HEK293 (cell line): ENCODE data around the gene STX10.

Experiments used
- BCL11A ChIP-seq: fragments of 450-650 bp; formaldehyde crosslinking; IDR thresholded peaks from 2 replicates; pipeline ENCODE4 v1.5.1; 2016; ENCODE audit warnings: low read depth, missing biosample characterization, missing genetic modification characterization
- KLF16 ChIP-seq: fragments of 450-650 bp; formaldehyde crosslinking; IDR thresholded peaks from 2 replicates; pipeline ENCODE4 v1.5.1; 2017; ENCODE audit warnings: missing biosample characterization, missing genetic modification characterization
- MEIS1 ChIP-seq: sonication (generic); formaldehyde crosslinking; IDR thresholded peaks from 2 replicates; pipeline ENCODE4 v1.8.1; 2022; ENCODE audit warnings: missing genetic modification reagents, mild to moderate bottlenecking, borderline replicate concordance
- PATZ1 ChIP-seq: fragments of 450-650 bp; formaldehyde crosslinking; IDR thresholded peaks from 2 replicates; pipeline ENCODE4 v1.5.1; 2016; ENCODE audit warnings: missing biosample characterization, missing genetic modification characterization
- REPIN1 ChIP-seq: fragments of 450-650 bp; formaldehyde crosslinking; IDR thresholded peaks from 2 replicates; pipeline ENCODE4 v1.5.1; 2017; ENCODE audit warnings: missing biosample characterization, missing genetic modification characterization, low read depth
- SCRT2 ChIP-seq: fragments of 450-650 bp; formaldehyde crosslinking; IDR thresholded peaks from 2 replicates; pipeline ENCODE4 v1.5.1; 2016; ENCODE audit warnings: missing biosample characterization, missing genetic modification characterization
- SETDB1 ChIP-seq: IDR thresholded peaks from one replicate; pipeline ENCODE4 v1.6.1; 2017; ENCODE audit warnings: mild to moderate bottlenecking, low read length, moderate library complexity, mixed read lengths; ENCODE audit not compliant: insufficient read length
- SP2 ChIP-seq: fragments of 450-650 bp; formaldehyde crosslinking; IDR thresholded peaks from 2 replicates; pipeline ENCODE4 v1.5.1; 2016; ENCODE audit warnings: missing biosample characterization, missing genetic modification characterization
- TSHZ1 ChIP-seq: fragments of 450-650 bp; formaldehyde crosslinking; IDR thresholded peaks from 2 replicates; pipeline ENCODE4 v1.5.1; 2016; ENCODE audit warnings: missing biosample characterization, missing genetic modification characterization, borderline replicate concordance
- WT1 ChIP-seq: fragments of 450-650 bp; formaldehyde crosslinking; IDR thresholded peaks from 2 replicates; pipeline ENCODE4 v1.5.1; 2016; ENCODE audit warnings: missing biosample characterization, missing genetic modification characterization
- ZNF10 ChIP-seq: fragments of 450-650 bp; formaldehyde crosslinking; IDR thresholded peaks from 2 replicates; pipeline ENCODE4 v1.5.1; 2017; ENCODE audit warnings: missing biosample characterization, missing genetic modification characterization
- ZNF138 ChIP-seq: fragments of 450-650 bp; formaldehyde crosslinking; IDR thresholded peaks from 2 replicates; pipeline ENCODE4 v1.5.1; 2016; ENCODE audit warnings: missing biosample characterization, missing genetic modification characterization, borderline replicate concordance
- ZNF19 ChIP-seq: fragments of 450-650 bp; formaldehyde crosslinking; IDR thresholded peaks from 2 replicates; pipeline ENCODE4; 2016; ENCODE audit warnings: missing biosample characterization, missing genetic modification characterization, low read depth
- ZNF223 ChIP-seq: fragments of 450-650 bp; formaldehyde crosslinking; IDR thresholded peaks from 2 replicates; pipeline ENCODE4 v1.5.1; 2016; ENCODE audit warnings: missing biosample characterization, missing genetic modification characterization
- ZNF23 ChIP-seq: fragments of 450-650 bp; formaldehyde crosslinking; IDR thresholded peaks from 2 replicates; pipeline ENCODE4 v1.5.1; 2016; ENCODE audit warnings: missing biosample characterization, missing genetic modification characterization, borderline replicate concordance
- ZNF24 ChIP-seq: fragments of 450-650 bp; formaldehyde crosslinking; IDR thresholded peaks from 2 replicates; pipeline ENCODE4 v1.5.1; 2016; ENCODE audit warnings: missing biosample characterization, missing genetic modification characterization
- ZNF302 ChIP-seq: fragments of 450-650 bp; formaldehyde crosslinking; IDR thresholded peaks from 2 replicates; pipeline ENCODE4 v1.5.1; 2016; ENCODE audit warnings: missing biosample characterization, missing genetic modification characterization, low read depth
- ZNF416 ChIP-seq: fragments of 450-650 bp; formaldehyde crosslinking; IDR thresholded peaks from 2 replicates; pipeline ENCODE4 v1.5.1; 2016; ENCODE audit warnings: missing biosample characterization, missing genetic modification characterization
- ZNF426 ChIP-seq: fragments of 450-650 bp; formaldehyde crosslinking; IDR thresholded peaks from 2 replicates; pipeline ENCODE4 v1.5.1; 2017; ENCODE audit warnings: missing biosample characterization, missing genetic modification characterization, mild to moderate bottlenecking, inconsistent platforms, moderate library complexity
- ZNF510 ChIP-seq: fragments of 450-650 bp; formaldehyde crosslinking; IDR thresholded peaks from 2 replicates; pipeline ENCODE4 v1.5.1; 2018; ENCODE audit warnings: mild to moderate bottlenecking, missing genetic modification characterization, missing biosample characterization; ENCODE audit not compliant: insufficient replicate concordance
- ZNF558 ChIP-seq: fragments of 450-650 bp; formaldehyde crosslinking; IDR thresholded peaks from 2 replicates; pipeline ENCODE4 v1.5.1; 2016; ENCODE audit warnings: missing biosample characterization, missing genetic modification characterization
- ZNF596 ChIP-seq: fragments of 450-650 bp; IDR thresholded peaks from 2 replicates; pipeline ENCODE4 v1.5.0; 2018; ENCODE audit warnings: missing biosample characterization, mild to moderate bottlenecking, missing genetic modification characterization, moderate library complexity
- ZNF629 ChIP-seq: fragments of 450-650 bp; formaldehyde crosslinking; IDR thresholded peaks from 2 replicates; pipeline ENCODE4 v1.5.1; 2017; ENCODE audit warnings: missing biosample characterization, missing genetic modification characterization
- ZNF704 ChIP-seq: fragments of 450-650 bp; formaldehyde crosslinking; IDR thresholded peaks from 2 replicates; pipeline ENCODE4 v1.5.1; 2016; ENCODE audit warnings: missing biosample characterization, missing genetic modification characterization
- ZNF837 ChIP-seq: fragments of 450-650 bp; formaldehyde crosslinking; IDR thresholded peaks from 2 replicates; pipeline ENCODE4 v1.5.1; 2016; ENCODE audit warnings: missing biosample characterization, missing genetic modification characterization
- ZSCAN18 ChIP-seq: fragments of 450-650 bp; formaldehyde crosslinking; IDR thresholded peaks from 2 replicates; pipeline ENCODE4 v1.5.1; 2016; ENCODE audit warnings: missing biosample characterization, missing genetic modification characterization
- ZSCAN23 ChIP-seq: fragments of 450-650 bp; formaldehyde crosslinking; IDR thresholded peaks from 2 replicates; pipeline ENCODE4 v1.5.1; 2016; ENCODE audit warnings: missing biosample characterization, missing genetic modification characterization
- ZSCAN30 ChIP-seq: fragments of 450-650 bp; IDR thresholded peaks from 2 replicates; pipeline ENCODE4 v1.5.1; 2018; ENCODE audit warnings: missing biosample characterization, mild to moderate bottlenecking, missing genetic modification characterization, moderate library complexity
- TF ChIP-seq, protein P1 (sequence below): fragments of 450-650 bp; formaldehyde crosslinking; IDR thresholded peaks from 2 replicates; pipeline ENCODE4 v1.5.1; 2017; ENCODE audit warnings: missing biosample characterization, mild to moderate bottlenecking, missing genetic modification characterization, moderate library complexity
- TF ChIP-seq, protein P2 (sequence below): fragments of 450-650 bp; formaldehyde crosslinking; IDR thresholded peaks from 2 replicates; pipeline ENCODE4 v1.5.1; 2016; ENCODE audit warnings: missing biosample characterization, missing genetic modification characterization

The STX10 gene

DNA sequence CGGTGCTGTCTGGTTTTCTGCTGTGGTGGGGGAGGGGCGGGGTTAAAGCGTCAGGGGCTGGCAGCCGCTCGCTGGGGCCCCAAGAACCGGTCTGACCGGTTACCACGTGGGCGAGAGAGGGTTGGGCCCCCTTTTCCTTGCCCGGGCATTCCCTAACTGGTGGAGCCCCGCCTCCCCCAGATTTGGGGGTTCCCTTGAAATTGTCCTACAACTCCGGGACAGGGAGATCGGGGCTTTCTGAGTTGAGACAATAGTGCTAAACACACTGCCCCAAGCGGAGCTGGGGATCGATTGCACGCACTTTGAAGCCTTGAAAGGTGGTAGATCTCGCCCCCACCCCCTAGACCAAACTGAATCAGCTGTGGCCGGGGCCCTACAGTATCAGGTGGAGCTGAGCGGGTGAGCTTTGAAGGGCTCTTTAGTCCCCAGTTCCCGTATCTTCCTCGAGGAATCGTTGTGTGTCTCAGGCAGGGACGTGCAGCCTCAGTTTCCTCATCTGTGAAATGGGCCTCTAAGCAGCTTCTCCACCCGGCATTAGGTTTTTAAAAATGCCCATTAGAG is 4.8 kb upstream of the STX10 start (continued):
- TF ChIP-seq ZNF596 (no peak), TSHZ1 (tag by site-specific recombination) (no peak), ZNF302 (tag by site-specific recombination) (no peak), ZNF19 (tag by site-specific recombination) (no peak), ZNF138 (tag by site-specific recombination) (no peak), ZNF223 (tag by site-specific recombination) (no peak), ZNF510 (no peak), ZSCAN18 (tag by site-specific recombination) (no peak), ZNF426 (tag by site-specific recombination) (no peak), ZNF23 (tag by site-specific recombination) (no peak), ZNF416 (tag by site-specific recombination) (no peak), MEIS1 (no peak), BCL11A (no peak), PATZ1 (tag by site-specific recombination) (no peak; the same call in 1 of the 2 replicates), KLF16 (0 out of 2 replicates have a peak, but pooled peaks have one; percentile 33), ZNF629 (tag by site-specific recombination) (peak; percentile 22; the same call in 1 of the 2 replicates), WT1 (tag by site-specific recombination) (no peak), SCRT2 (no peak), ZSCAN23 (no peak), ZNF24 (tag by site-specific recombination) (peak; percentile 42; the same call in 1 of the 2 replicates), SETDB1 (no peak), REPIN1 (no peak), ZNF837 (tag by site-specific recombination) (no peak), ZSCAN30 (tag by site-specific recombination) (no peak), ZNF704 (no peak), SP2 (tag by site-specific recombination) (no peak), ZNF10 (tag by site-specific recombination) (no peak), ZNF558 (tag by site-specific recombination) (0 out of 2 replicates have a peak, but pooled peaks have one; percentile 13)
- TF ChIP-seq, protein P1, sequence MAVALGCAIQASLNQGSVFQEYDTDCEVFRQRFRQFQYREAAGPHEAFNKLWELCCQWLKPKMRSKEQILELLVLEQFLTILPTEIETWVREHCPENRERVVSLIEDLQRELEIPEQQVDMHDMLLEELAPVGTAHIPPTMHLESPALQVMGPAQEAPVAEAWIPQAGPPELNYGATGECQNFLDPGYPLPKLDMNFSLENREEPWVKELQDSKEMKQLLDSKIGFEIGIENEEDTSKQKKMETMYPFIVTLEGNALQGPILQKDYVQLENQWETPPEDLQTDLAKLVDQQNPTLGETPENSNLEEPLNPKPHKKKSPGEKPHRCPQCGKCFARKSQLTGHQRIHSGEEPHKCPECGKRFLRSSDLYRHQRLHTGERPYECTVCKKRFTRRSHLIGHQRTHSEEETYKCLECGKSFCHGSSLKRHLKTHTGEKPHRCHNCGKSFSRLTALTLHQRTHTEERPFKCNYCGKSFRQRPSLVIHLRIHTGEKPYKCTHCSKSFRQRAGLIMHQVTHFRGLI (tag by site-specific recombination): no peak
- TF ChIP-seq, protein P2, sequence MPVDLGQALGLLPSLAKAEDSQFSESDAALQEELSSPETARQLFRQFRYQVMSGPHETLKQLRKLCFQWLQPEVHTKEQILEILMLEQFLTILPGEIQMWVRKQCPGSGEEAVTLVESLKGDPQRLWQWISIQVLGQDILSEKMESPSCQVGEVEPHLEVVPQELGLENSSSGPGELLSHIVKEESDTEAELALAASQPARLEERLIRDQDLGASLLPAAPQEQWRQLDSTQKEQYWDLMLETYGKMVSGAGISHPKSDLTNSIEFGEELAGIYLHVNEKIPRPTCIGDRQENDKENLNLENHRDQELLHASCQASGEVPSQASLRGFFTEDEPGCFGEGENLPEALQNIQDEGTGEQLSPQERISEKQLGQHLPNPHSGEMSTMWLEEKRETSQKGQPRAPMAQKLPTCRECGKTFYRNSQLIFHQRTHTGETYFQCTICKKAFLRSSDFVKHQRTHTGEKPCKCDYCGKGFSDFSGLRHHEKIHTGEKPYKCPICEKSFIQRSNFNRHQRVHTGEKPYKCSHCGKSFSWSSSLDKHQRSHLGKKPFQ (tag by site-specific recombination): no peak
